GM23338 (cell line): ENCODE measurements around the gene UHMK1. TPM values are rescaled to one million over a fixed set of nuclear protein-coding genes. Genes with fewer than 3 reads are reported as not detected.

ENCODE experiments used
- ATAC-seq: fragments of 200-7000 bp; cut with Tn5 transposase; 3 replicates; pipeline ENCODE4 v1.9.1; 2020
- DNase-seq: peaks from one replicate; pipeline ENCODE4 v3.0.0-alpha.2; 2015; ENCODE audit warnings: low spot score
- H2AFZ ChIP-seq: fragments of 200-600 bp; sonication (generic); 2 replicates; pipeline ENCODE4 v1.8.0; 2016; ENCODE audit warnings: antibody characterized with exemption, mild to moderate bottlenecking, moderate library complexity
- H3F3A ChIP-seq: fragments of 200-600 bp; sonication (generic); replicated peaks from 2 replicates; pipeline ENCODE4 v1.8.0; 2017; ENCODE audit warnings: antibody characterized with exemption, mixed run types, low read depth
- H3K27ac ChIP-seq: fragments of 200-600 bp; sonication (generic); 2 replicates; pipeline ENCODE4 v1.6.1; 2016; ENCODE audit warnings: low read depth
- H3K27me3 ChIP-seq: fragments of 200-600 bp; sonication (generic); 2 replicates; pipeline ENCODE4 v1.8.0; 2016; ENCODE audit warnings: mild to moderate bottlenecking, mixed run types, moderate library complexity; ENCODE audit not compliant: insufficient read depth
- H3K36me3 ChIP-seq: fragments of 200-600 bp; sonication (generic); 2 replicates; pipeline ENCODE4 v1.8.0; 2016; ENCODE audit warnings: mild to moderate bottlenecking; ENCODE audit not compliant: insufficient read depth
- H3K4me1 ChIP-seq: fragments of 200-600 bp; sonication (generic); 2 replicates; pipeline ENCODE4 v1.8.0; 2016; ENCODE audit warnings: mild to moderate bottlenecking, moderate library complexity; ENCODE audit not compliant: insufficient read depth
- H3K4me2 ChIP-seq: fragments of 200-600 bp; sonication (generic); 2 replicates; pipeline ENCODE4 v1.7.1; 2017; ENCODE audit warnings: mixed run types
- H3K4me3 ChIP-seq: fragments of 200-600 bp; sonication (generic); 2 replicates; pipeline ENCODE4 v1.6.1; 2016; ENCODE audit warnings: mixed run types
- H3K79me2 ChIP-seq: fragments of 200-600 bp; sonication (generic); replicated peaks from 2 replicates; pipeline ENCODE4 v1.8.0; 2017; ENCODE audit warnings: mild to moderate bottlenecking; ENCODE audit not compliant: insufficient read depth
- H3K9me2 ChIP-seq: fragments of 200-600 bp; sonication (generic); 2 replicates; pipeline ENCODE4 v1.8.0; 2017; ENCODE audit not compliant: insufficient read depth
- H4K20me1 ChIP-seq: fragments of 200-600 bp; sonication (generic); replicated peaks from 2 replicates; pipeline ENCODE4 v1.8.0; 2017; ENCODE audit warnings: mild to moderate bottlenecking; ENCODE audit not compliant: insufficient read depth
- H3K27ac Mint-ChIP-seq: 2 replicates; pipeline ENCODE4 v1.8.0; 2020; ENCODE audit warnings: inconsistent platforms, mild to moderate bottlenecking, moderate library complexity, mixed read lengths
- H3K27me3 Mint-ChIP-seq: 3 replicates; pipeline ENCODE4 v1.8.0; 2022; ENCODE audit warnings: low read depth, mild to moderate bottlenecking, moderate library complexity, mixed read lengths, inconsistent platforms; ENCODE audit not compliant: insufficient read depth, poor library complexity
- H3K36me3 Mint-ChIP-seq: 3 replicates; pipeline ENCODE4 v1.8.0; 2021; ENCODE audit warnings: low read depth, mild to moderate bottlenecking, inconsistent platforms, moderate library complexity, mixed read lengths
- H3K4me1 Mint-ChIP-seq: 3 replicates; pipeline ENCODE4 v1.8.0; 2020; ENCODE audit warnings: mild to moderate bottlenecking, inconsistent platforms, mixed read lengths
- H3K4me3 Mint-ChIP-seq: 3 replicates; pipeline ENCODE4 v1.8.0; 2021; ENCODE audit warnings: moderate library complexity, mild to moderate bottlenecking, inconsistent platforms, mixed read lengths
- H3K9me3 Mint-ChIP-seq: 3 replicates; pipeline ENCODE4 v1.8.0; 2020; ENCODE audit warnings: moderate library complexity, mild to moderate bottlenecking, inconsistent platforms, mixed read lengths
- CTCF ChIP-seq, 2 experiments: fragments of 200-600 bp in 1 of 2; sonication (generic) in 1 of 2; conservative IDR thresholded peaks; 2 replicates each; pipeline versions ENCODE4 v1.5.1 to v1.6.1; 2016 to 2017; ENCODE audit warnings: antibody characterized with exemption in 2 of 2, low read depth in 2 of 2, mild to moderate bottlenecking in 2 of 2, moderate library complexity in 1 of 2
- ETS1 ChIP-seq: IDR thresholded peaks from 2 replicates; pipeline ENCODE4 v1.6.1; 2016; ENCODE audit warnings: antibody characterized with exemption
- JUNB ChIP-seq: IDR thresholded peaks from one replicate; pipeline ENCODE4 v1.6.1; 2016; ENCODE audit warnings: antibody characterized with exemption; ENCODE audit not compliant: unreplicated experiment
- POLR2AphosphoS5 ChIP-seq: IDR thresholded peaks from 2 replicates; pipeline ENCODE4 v1.6.1; 2016; ENCODE audit warnings: antibody characterized with exemption, low read depth
- STAT1 ChIP-seq: IDR thresholded peaks from one replicate; pipeline ENCODE4 v1.6.1; 2016; ENCODE audit warnings: antibody characterized with exemption; ENCODE audit not compliant: unreplicated experiment
- ZNF462 ChIP-seq: fragments of 250-450 bp; sonication (Bioruptor Pico); IDR thresholded peaks from 2 replicates; pipeline ENCODE4 v1.5.0; 2020; ENCODE audit warnings: mild to moderate bottlenecking, moderate library complexity
- polyA plus RNA-seq: library from polyadenylated mRNA; unstranded; fragments of >200 nt; fragmentation: Nextera tagmentation; extraction: Ambion mirVana; gene quantifications from 2 replicates; pipeline ENCODE4 v1.2.1, GENCODE V29; 2016
- total RNA-seq: library from RNA; depleted of rRNA; stranded (reverse); fragments of >200 nt; shearing (Covaris generic); gene quantifications from 2 replicates; pipeline ENCODE4 v1.2.3, GENCODE V29; 2014

UHMK1 gene
- total and polyA plus RNA-seq, 2 experiments from 2014 or later, result 8.6 to 28.3 TPM

DNA sequence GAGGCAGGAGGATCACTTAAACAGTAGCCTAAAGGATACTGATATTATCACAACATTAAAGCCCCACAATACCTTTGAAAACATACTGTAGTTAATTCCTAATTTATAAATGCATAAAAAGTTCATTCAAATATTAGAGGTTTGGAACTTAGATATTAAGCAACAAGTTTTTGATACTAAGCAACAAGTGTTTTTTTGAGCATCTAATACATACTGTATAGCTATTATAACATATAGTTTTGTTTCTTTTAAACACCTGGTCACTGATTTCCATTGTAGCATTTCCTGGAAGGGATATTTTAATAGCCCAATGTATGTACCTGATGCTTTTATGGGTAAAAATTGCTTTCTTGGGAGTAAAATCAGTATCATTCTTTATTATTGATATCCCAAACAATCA lies 4.5 kb downstream of the UHMK1 start:
- Mint-ChIP-seq H3K4me3 (no peak overlapping the region), H3K27me3 (peaks cover 5% of the 10 kb centered on the region), H3K36me3 (peaks cover 51% of the 10 kb centered on the region), H3K9me3 (peaks cover 2% of the 10 kb centered on the region; the same call in 2 of the 3 replicates), H3K4me1 (peaks cover 8% of the 10 kb centered on the region; the same call in 2 of the 3 replicates), H3K27ac (no peak overlapping the region)
- Histone ChIP-seq H3F3A (no peaks in the 10 kb centered on the region), H3K36me3 (peaks cover 55% of the 10 kb centered on the region), H3K27ac (no peak overlapping the region), H2AFZ (no peak overlapping the region), H4K20me1 (peaks cover 40% of the 10 kb centered on the region), H3K4me3 (no peak overlapping the region), H3K9me2 (no peaks in the 10 kb centered on the region), H3K27me3 (no peaks in the 10 kb centered on the region), H3K79me2 (peaks cover 55% of the 10 kb centered on the region), H3K4me2 (no peak overlapping the region), H3K4me1 (peaks cover 10% of the 10 kb centered on the region)
- TF ChIP-seq CTCF (conservative IDR thresholded peaks at IDR 0.05; ENCODE audit: low read depth in 2 of 2) (no peak), STAT1 (no peak), POLR2AphosphoS5 (no peak), ETS1 (no peak), JUNB (no peak), ZNF462 (CRISPR knock-in tag) (no peak)
- ATAC-seq (no peak), DNase-seq (no peak)
